Epithelial cell of prostate (primary cell): Measurements from ENCODE around the gene TRMT44.
A peak's percentile ranks its signal among the peaks of the same experiment; 100 is the strongest.

Experiments used
- DNase-seq: peaks from one replicate; pipeline ENCODE4 v3.0.0-alpha.2; 2011; ENCODE audit warnings: low read depth, low spot score
- H3K27ac ChIP-seq: fragments of 450-650 bp; 2 replicates; pipeline ENCODE4 v1.5.1; 2017; ENCODE audit warnings: mild to moderate bottlenecking

Gene TRMT44

GRCh38 chr4:8440492-8441311 is at the start of gene TRMT44, which contains the start of gene ACOX3:
Gene TRMT44, plus strand, starts transcription at chr4:8440777. Its CDS starts 46 bp downstream, at chr4:8440823.
Gene ACOX3, minus strand, starts transcription at chr4:8440723. Its CDS starts 24,202 bp downstream, at chr4:8416521.
- DNase-seq: peak; percentile 67
- peak within 1 kb of the TSS; percentile 99 for H3K27ac ChIP-seq

- no peak overlapping the region for H3K27ac ChIP-seq
- DNase-seq: no peak
These were observed 49.5 kb upstream of the TRMT44 start for GRCh38 chr4:8391071-8391470.

- DNase-seq: peak; percentile 8
- no peak overlapping the region for H3K27ac ChIP-seq
These were observed 48.6 kb upstream of the TRMT44 start for GRCh38 chr4:8391972-8392371.

GRCh38 chr4:8392591-8393190 is 47.9 kb upstream of the TRMT44 start:
- no peak overlapping the region for H3K27ac ChIP-seq
- no peak for DNase-seq

GRCh38 chr4:8393593-8394038 is 47.0 kb upstream of the TRMT44 start:
- DNase-seq: peak; percentile 33
- no peak overlapping the region for H3K27ac ChIP-seq

- no peak for DNase-seq
- no peak overlapping the region for H3K27ac ChIP-seq
These were observed 46.5 kb upstream of the TRMT44 start for GRCh38 chr4:8394061-8394519.

- no peak for DNase-seq
- H3K27ac ChIP-seq: no peak overlapping the region
These were observed 45.8 kb upstream of the TRMT44 start for GRCh38 chr4:8394806-8395205.

- no peak overlapping the region for H3K27ac ChIP-seq
- DNase-seq: no peak
These were observed 44.9 kb upstream of the TRMT44 start for GRCh38 chr4:8395504-8396296.

- H3K27ac ChIP-seq: no peak overlapping the region
- no peak for DNase-seq
These were observed 43.7 kb upstream of the TRMT44 start for GRCh38 chr4:8396762-8397406.

- no peak overlapping the region for H3K27ac ChIP-seq
- DNase-seq: no peak
These were observed 42.2 kb upstream of the TRMT44 start for GRCh38 chr4:8398347-8398746.

GRCh38 chr4:8399298-8399697 is 41.3 kb upstream of the TRMT44 start:
- no peak overlapping the region for H3K27ac ChIP-seq
- no peak for DNase-seq

- no peak for DNase-seq
- no peak overlapping the region for H3K27ac ChIP-seq
These were observed 39.8 kb upstream of the TRMT44 start for GRCh38 chr4:8400632-8401325.

- H3K27ac ChIP-seq: no peak overlapping the region
- no peak for DNase-seq
These were observed 38.9 kb upstream of the TRMT44 start for GRCh38 chr4:8401665-8402064.

- no peak for DNase-seq
- no peak overlapping the region for H3K27ac ChIP-seq
These were observed 38.4 kb upstream of the TRMT44 start for GRCh38 chr4:8402181-8402597.

GRCh38 chr4:8402640-8403039 is 37.9 kb upstream of the TRMT44 start:
- no peak for DNase-seq
- H3K27ac ChIP-seq: no peak overlapping the region

- DNase-seq: no peak
- no peak overlapping the region for H3K27ac ChIP-seq
These were observed 37.3 kb upstream of the TRMT44 start for GRCh38 chr4:8403173-8403753.

- H3K27ac ChIP-seq: no peak overlapping the region
- no peak for DNase-seq
These were observed 36.6 kb upstream of the TRMT44 start for GRCh38 chr4:8403976-8404375.

- DNase-seq: no peak
- H3K27ac ChIP-seq: no peak overlapping the region
These were observed 35.6 kb upstream of the TRMT44 start for GRCh38 chr4:8404791-8405515.

- no peak for DNase-seq
- no peak overlapping the region for H3K27ac ChIP-seq
These were observed 35.1 kb upstream of the TRMT44 start for GRCh38 chr4:8405516-8405875.
